ENCODE data around the gene SLC16A3. TPM values are rescaled to one million over a fixed set of nuclear protein-coding genes. Genes with fewer than 3 reads are reported as not detected.
A peak's percentile ranks its signal among the peaks of the same experiment; 100 is the strongest.

SLC16A3 gene
- total RNA-seq, 1 donor from 2014 or later, result 21.0 TPM

DNA sequence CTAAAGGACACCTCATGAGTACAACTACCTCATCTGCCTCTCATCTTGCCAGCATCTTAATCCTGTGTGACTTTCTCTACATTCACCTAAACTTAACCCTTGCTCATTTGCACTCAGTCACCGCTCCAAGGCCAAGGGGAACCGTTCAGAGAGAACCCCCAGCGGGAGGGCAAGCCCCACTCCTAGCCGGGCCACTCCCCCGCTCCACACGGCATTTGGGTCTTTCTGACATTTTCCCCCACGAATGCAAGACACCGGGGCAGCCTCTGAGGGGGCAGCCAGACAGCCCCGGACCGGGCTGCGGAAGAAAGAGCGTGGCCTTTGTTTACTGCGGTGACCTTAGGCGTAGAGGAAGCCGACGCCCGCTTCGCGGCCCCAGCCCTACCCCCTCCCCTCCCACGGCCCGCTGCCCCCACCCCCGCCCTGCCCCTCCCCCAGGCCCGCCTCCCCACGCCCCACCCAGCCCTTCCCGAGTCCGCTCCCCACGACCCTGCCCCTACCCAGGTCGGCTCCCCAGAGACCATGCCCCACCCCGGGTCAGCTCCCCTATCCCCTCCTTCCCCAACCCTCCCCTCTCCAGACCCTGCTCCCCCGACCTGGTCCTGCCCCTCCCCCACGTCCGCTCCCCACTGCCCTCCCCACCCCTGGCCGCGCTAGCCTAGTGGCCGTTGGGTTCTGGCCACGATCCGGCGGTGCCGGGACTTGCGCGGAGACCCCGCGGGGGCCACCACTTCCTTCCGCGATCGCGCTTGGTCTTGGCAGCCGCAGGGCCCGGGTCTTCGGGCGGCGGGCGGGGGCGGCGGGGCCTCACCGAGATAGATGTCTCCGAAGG lies 43.9 kb downstream of the SLC16A3 start:
- Mint-ChIP-seq H3K27ac (peak overlapping the region; percentile 93), H3K4me1 (peaks cover 41% of the 10 kb centered on the region), H3K36me3 (peaks cover 21% of the 10 kb centered on the region), H3K9me3 (no peaks in the 10 kb centered on the region), H3K4me3 (peak overlapping the region; percentile 94), H3K27me3 (ENCODE audit: insufficient read depth, low read depth) (peaks cover 6% of the 10 kb centered on the region)
- H3K27me3 ChIP-seq, result peaks cover 4% of the 10 kb centered on the region
- H3K27ac ChIP-seq, result peak overlapping the region; percentile 100
- peaks cover 9% of the 10 kb centered on the region for H3K36me3 ChIP-seq
- no peak overlapping the region for H2AFZ ChIP-seq (replicated peaks)
- peaks cover 9% of the 10 kb centered on the region for H3F3A ChIP-seq (ENCODE audit: low read depth)
- H3K9ac ChIP-seq, result peak overlapping the region; percentile 99
- DNase-seq (ENCODE audit: low spot score), result peak; percentile 63
- peaks cover 55% of the 10 kb centered on the region for H3K79me2 ChIP-seq (ENCODE audit: low read depth)
- peaks cover 50% of the 10 kb centered on the region for H4K20me1 ChIP-seq (ENCODE audit: low read depth)
- H3K4me3 ChIP-seq, result peak overlapping the region; percentile 82
- peaks cover 18% of the 10 kb centered on the region for H3K4me1 ChIP-seq
- peak overlapping the region; percentile 91 for H3K4me2 ChIP-seq
- no peak for TF ChIP-seq EZH2phosphoT487 (IDR thresholded peaks at IDR 0.05)
- TF ChIP-seq, protein P1, sequence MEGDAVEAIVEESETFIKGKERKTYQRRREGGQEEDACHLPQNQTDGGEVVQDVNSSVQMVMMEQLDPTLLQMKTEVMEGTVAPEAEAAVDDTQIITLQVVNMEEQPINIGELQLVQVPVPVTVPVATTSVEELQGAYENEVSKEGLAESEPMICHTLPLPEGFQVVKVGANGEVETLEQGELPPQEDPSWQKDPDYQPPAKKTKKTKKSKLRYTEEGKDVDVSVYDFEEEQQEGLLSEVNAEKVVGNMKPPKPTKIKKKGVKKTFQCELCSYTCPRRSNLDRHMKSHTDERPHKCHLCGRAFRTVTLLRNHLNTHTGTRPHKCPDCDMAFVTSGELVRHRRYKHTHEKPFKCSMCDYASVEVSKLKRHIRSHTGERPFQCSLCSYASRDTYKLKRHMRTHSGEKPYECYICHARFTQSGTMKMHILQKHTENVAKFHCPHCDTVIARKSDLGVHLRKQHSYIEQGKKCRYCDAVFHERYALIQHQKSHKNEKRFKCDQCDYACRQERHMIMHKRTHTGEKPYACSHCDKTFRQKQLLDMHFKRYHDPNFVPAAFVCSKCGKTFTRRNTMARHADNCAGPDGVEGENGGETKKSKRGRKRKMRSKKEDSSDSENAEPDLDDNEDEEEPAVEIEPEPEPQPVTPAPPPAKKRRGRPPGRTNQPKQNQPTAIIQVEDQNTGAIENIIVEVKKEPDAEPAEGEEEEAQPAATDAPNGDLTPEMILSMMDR (IDR thresholded peaks at IDR 0.05), result no peak
- TF ChIP-seq EZH2 (IDR thresholded peaks at IDR 0.05), result no peak
- no peaks in the 10 kb centered on the region for H3K9me3 ChIP-seq (ENCODE audit: low read depth)

- Mint-ChIP-seq H3K9me3 (no peaks in the 10 kb centered on the region), H3K36me3 (peaks cover 21% of the 10 kb centered on the region), H3K4me3 (peak within 1 kb of the TSS; percentile 94), H3K27ac (peak within 1 kb of the TSS; percentile 100), H3K27me3 (ENCODE audit: insufficient read depth, low read depth) (peaks cover 11% of the 10 kb centered on the region), H3K4me1 (peaks cover 37% of the 10 kb centered on the region)
- peaks cover 9% of the 10 kb centered on the region for H3K36me3 ChIP-seq
- no peak for TF ChIP-seq EZH2 (IDR thresholded peaks at IDR 0.05)
- TF ChIP-seq EZH2phosphoT487 (IDR thresholded peaks at IDR 0.05), result no peak
- TF ChIP-seq, protein P1 (IDR thresholded peaks at IDR 0.05), result no peak
- H3K4me3 ChIP-seq, result peak within 1 kb of the TSS; percentile 82
- H3K79me2 ChIP-seq (ENCODE audit: low read depth), result peaks cover 47% of the 10 kb centered on the region
- peaks cover 18% of the 10 kb centered on the region for H3K4me1 ChIP-seq
- peak within 1 kb of the TSS; percentile 81 for H2AFZ ChIP-seq (replicated peaks)
- no peaks in the 10 kb centered on the region for H3K9me3 ChIP-seq (ENCODE audit: low read depth)
- DNase-seq (ENCODE audit: low spot score), result peak; percentile 96
- peak within 1 kb of the TSS; percentile 91 for H3K4me2 ChIP-seq
- peaks cover 9% of the 10 kb centered on the region for H3F3A ChIP-seq (ENCODE audit: low read depth)
- H3K27me3 ChIP-seq, result peaks cover 4% of the 10 kb centered on the region
- H3K27ac ChIP-seq, result peak within 1 kb of the TSS; percentile 100
- peak within 1 kb of the TSS; percentile 99 for H3K9ac ChIP-seq
- H4K20me1 ChIP-seq (ENCODE audit: low read depth), result peaks cover 41% of the 10 kb centered on the region
Observed at GRCh38 chr17:82273327-82274133, 44.7 kb downstream of the SLC16A3 start, which contains the start of gene CSNK1D. Gene CSNK1D (minus strand): TSS chr17:82273700. CDS start chr17:82273381, 319 bp downstream.

DNA sequence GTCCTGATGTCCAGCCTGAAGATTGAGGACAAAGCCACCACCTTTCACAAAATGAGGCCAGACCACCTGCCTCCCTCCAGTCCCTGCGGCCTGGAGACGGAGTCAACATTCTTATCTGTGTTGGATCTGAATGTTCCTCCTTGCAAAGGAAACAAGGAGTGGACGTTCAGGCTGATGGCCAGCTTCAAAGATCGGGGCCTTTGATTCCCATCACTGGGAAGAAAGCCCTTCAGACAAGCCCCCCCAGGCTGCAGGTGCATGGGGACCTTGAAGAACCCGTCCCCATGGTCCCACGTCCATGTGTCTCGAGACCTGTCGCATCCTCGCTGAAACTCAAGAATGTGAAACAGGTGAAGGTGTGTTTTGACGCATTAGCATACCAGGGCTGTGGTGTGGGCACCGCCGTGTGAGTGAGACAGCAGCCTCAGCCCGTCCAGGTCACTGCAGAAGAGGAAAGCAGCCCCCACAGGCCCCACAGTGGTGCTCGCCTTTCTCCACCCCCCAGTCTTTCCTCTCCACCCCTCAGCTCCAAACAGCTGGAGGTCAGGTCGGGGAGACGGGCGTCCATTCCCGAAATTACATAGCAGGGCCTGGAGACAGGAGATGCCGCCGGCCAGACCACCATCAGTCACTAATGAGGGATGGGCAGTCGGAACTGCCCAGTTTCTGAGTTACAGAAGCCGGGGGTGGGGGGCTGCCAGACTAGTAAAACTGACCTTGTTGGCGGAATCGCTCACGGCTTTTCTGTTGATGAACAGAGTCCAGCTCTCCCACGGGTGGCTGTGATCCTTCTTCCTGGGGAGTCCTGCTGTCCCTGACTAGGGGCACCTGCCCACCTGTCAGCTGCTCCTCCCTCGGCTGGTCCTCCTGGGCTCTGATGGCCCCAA lies 45.5 kb downstream of the SLC16A3 start:
- H2AFZ ChIP-seq (replicated peaks), result peak overlapping the region; percentile 81
- H3K4me3 ChIP-seq, result peak overlapping the region; percentile 82
- H3K4me1 Mint-ChIP-seq, result peaks cover 38% of the 10 kb centered on the region
- H3K27ac Mint-ChIP-seq, result peak overlapping the region; percentile 68
- H3K9me3 Mint-ChIP-seq, result no peaks in the 10 kb centered on the region
- H3F3A ChIP-seq (ENCODE audit: low read depth), result peaks cover 9% of the 10 kb centered on the region
- H3K4me1 ChIP-seq, result peaks cover 18% of the 10 kb centered on the region
- H3K36me3 Mint-ChIP-seq, result peaks cover 18% of the 10 kb centered on the region
- H3K9ac ChIP-seq, result no peak overlapping the region
- peak overlapping the region; percentile 94 for H3K4me3 Mint-ChIP-seq
- H3K79me2 ChIP-seq (ENCODE audit: low read depth), result peaks cover 39% of the 10 kb centered on the region
- H3K9me3 ChIP-seq (ENCODE audit: low read depth), result no peaks in the 10 kb centered on the region
- peaks cover 9% of the 10 kb centered on the region for H3K36me3 ChIP-seq
- peak overlapping the region; percentile 91 for H3K4me2 ChIP-seq
- H3K27me3 Mint-ChIP-seq (ENCODE audit: insufficient read depth, low read depth), result peaks cover 11% of the 10 kb centered on the region
- TF ChIP-seq, protein P1 (IDR thresholded peaks at IDR 0.05), result no peak
- TF ChIP-seq EZH2 (IDR thresholded peaks at IDR 0.05), result no peak
- no peak for TF ChIP-seq EZH2phosphoT487 (IDR thresholded peaks at IDR 0.05)
- no peak overlapping the region for H3K27ac ChIP-seq
- DNase-seq (ENCODE audit: low spot score), result no peak
- peaks cover 4% of the 10 kb centered on the region for H3K27me3 ChIP-seq
- H4K20me1 ChIP-seq (ENCODE audit: low read depth), result peaks cover 33% of the 10 kb centered on the region

Measured in neural progenitor cell (in vitro differentiated cells).